K562 (cell line): ENCODE measurements around the gene PRMT7. TPM values are rescaled to one million over a fixed set of nuclear protein-coding genes. Genes with fewer than 3 reads are reported as not detected.

Experiments used
- BDP1 ChIP-seq: IDR thresholded peaks from 3 replicates; pipeline ENCODE4 v1.6.1; 2011; ENCODE audit not compliant: insufficient read length, insufficient read depth
- CHD2 ChIP-seq: IDR thresholded peaks from 2 replicates; pipeline ENCODE4 v1.6.1; 2011; ENCODE audit warnings: low read depth, low read length
- DIDO1 ChIP-seq: fragments of 450-650 bp; IDR thresholded peaks from 2 replicates; pipeline ENCODE4 v1.6.1; 2016; ENCODE audit warnings: low read depth, missing biosample characterization, missing genetic modification characterization
- NCOR1 ChIP-seq: fragments of 450-650 bp; IDR thresholded peaks from 2 replicates; pipeline ENCODE4 v1.6.1; 2016; ENCODE audit warnings: mild to moderate bottlenecking, moderate library complexity
- NRF1 ChIP-seq, 2 experiments: fragments of 450-650 bp; IDR thresholded peaks in 1 of 2; conservative IDR thresholded peaks in 1 of 2; 2 replicates each; pipeline ENCODE4 v1.6.1; 2014; ENCODE audit warnings: mild to moderate bottlenecking in 2 of 2
- SIRT6 ChIP-seq: IDR thresholded peaks from one replicate; pipeline ENCODE4 v1.6.1; 2012; ENCODE audit warnings: low read depth, mild to moderate bottlenecking, control low read depth, inconsistent platforms, low read length, moderate library complexity
- XRCC4 ChIP-seq: IDR thresholded peaks from one replicate; pipeline ENCODE4 v1.6.1; 2011; ENCODE audit not compliant: insufficient read depth, insufficient read length; ENCODE audit errors: extremely low read depth
- ZNF695 ChIP-seq: fragments of 450-650 bp; formaldehyde crosslinking; IDR thresholded peaks from 2 replicates; pipeline ENCODE4 v1.4.0; 2020; ENCODE audit warnings: mild to moderate bottlenecking, moderate library complexity
- polyA plus RNA-seq, 8 experiments: library from polyadenylated mRNA; depleted of rRNA in 4 of 8; stranded (reverse) in 5 of 8; unstranded in 3 of 8; fragments of >200 nt; fragmentation: Nextera tagmentation in 2 of 8; fragmentation: Illumina TruSeq in 1 of 8; extraction: Ambion mirVana in 2 of 8; extraction: Trizol in 1 of 8; gene quantifications; 2 replicates each; pipeline versions ENCODE4 v1.2.1 to v1.2.3, GENCODE V29; 2011 to 2014; ENCODE audit warnings: inconsistent platforms in 1 of 8, missing spikeins in 1 of 8
- total RNA-seq, 7 experiments: library from RNA; depleted of rRNA in 6 of 7; stranded (reverse); fragments of >200 nt in 6 of 7; fragmentation: Illumina TruSeq in 2 of 7; extraction: Trizol in 2 of 7; gene quantifications; 2 replicates each; pipeline versions ENCODE4 v1.2.1 to v1.2.3, GENCODE V29; 2011 to 2021; ENCODE audit warnings: low replicate concordance in 1 of 7
- TF ChIP-seq, protein P1 (sequence below): fragments of 250-450 bp; sonication (Bioruptor Pico); IDR thresholded peaks from 2 replicates; pipeline ENCODE4 v1.4.0; 2020; ENCODE audit warnings: mild to moderate bottlenecking, moderate library complexity
- TF ChIP-seq, protein P2 (sequence below): fragments of 250-450 bp; sonication (Bioruptor Pico); IDR thresholded peaks from 2 replicates; pipeline ENCODE4 v1.5.0; 2021; ENCODE audit warnings: mild to moderate bottlenecking, moderate library complexity
- TF ChIP-seq, protein P3 (sequence below), 2 experiments: fragments of 450-650 bp; IDR thresholded peaks; 2 replicates each; pipeline ENCODE4 v1.6.1; 2016
- TF ChIP-seq, protein P4 (sequence below): fragments of 450-650 bp; IDR thresholded peaks from one replicate; pipeline ENCODE4 v1.6.1; 2018; ENCODE audit warnings: mild to moderate bottlenecking, moderate library complexity; ENCODE audit not compliant: partially characterized antibody
- TF ChIP-seq, protein P5 (sequence below): fragments of 450-650 bp; formaldehyde crosslinking; IDR thresholded peaks from 2 replicates; pipeline ENCODE4 v1.4.0; 2022; ENCODE audit warnings: missing genetic modification characterization

Gene PRMT7
- total and polyA plus RNA-seq, 9 of the 15 experiments (the other 6 are each of a cell fraction or from before 2014, with no cell fraction given): 6.4 to 88.8 (median 73.1) TPM

DNA sequence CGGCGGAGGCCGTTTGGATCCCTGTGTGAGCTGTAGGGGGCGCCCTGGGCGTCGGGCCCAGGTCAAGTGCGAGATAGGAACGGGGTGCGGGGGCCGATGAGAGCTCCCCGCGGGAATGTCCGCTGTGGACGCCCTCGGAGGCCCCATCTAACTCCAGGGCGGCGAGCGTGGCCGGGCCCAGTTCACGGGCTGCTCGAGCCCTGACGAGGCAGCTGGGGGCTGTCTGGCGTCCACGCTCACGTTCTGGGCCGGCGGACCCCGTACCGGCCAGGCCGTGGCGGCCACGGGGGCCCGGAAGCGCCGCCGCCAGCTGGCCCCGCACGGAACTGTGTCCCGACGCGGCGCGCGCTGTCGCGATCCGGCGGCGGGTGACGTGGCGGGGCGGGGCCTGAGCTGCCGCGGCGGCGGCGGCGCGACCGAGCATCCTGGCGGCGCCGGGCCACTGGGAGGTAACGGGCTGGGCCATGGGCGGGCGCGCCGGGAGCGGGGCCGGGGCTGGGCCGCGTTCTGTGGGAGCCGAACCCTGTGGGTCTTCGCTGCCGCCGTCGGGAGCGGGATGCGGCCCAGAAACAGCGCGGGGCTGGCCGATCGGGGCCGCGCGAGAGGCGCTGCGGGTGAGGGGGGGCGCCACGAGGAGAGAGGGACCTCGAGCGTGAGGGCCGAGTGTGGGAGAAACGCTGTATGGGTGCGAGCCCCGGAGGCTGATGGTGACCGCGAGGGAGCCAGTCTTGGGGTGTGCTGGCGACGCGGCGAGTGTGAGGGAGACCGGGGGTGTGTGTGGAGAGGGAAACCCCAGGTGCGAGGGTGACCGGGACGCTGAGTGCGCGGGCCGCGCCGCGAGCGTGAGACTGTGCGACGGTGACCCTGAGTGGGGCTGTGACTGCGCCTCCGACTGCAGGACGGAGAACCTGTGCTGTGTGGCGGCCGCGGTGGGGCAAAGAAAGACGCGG, 46.4 kb upstream of the PRMT7 start, which contains the start of gene SLC7A6 (continued):
- TF ChIP-seq, protein P1, sequence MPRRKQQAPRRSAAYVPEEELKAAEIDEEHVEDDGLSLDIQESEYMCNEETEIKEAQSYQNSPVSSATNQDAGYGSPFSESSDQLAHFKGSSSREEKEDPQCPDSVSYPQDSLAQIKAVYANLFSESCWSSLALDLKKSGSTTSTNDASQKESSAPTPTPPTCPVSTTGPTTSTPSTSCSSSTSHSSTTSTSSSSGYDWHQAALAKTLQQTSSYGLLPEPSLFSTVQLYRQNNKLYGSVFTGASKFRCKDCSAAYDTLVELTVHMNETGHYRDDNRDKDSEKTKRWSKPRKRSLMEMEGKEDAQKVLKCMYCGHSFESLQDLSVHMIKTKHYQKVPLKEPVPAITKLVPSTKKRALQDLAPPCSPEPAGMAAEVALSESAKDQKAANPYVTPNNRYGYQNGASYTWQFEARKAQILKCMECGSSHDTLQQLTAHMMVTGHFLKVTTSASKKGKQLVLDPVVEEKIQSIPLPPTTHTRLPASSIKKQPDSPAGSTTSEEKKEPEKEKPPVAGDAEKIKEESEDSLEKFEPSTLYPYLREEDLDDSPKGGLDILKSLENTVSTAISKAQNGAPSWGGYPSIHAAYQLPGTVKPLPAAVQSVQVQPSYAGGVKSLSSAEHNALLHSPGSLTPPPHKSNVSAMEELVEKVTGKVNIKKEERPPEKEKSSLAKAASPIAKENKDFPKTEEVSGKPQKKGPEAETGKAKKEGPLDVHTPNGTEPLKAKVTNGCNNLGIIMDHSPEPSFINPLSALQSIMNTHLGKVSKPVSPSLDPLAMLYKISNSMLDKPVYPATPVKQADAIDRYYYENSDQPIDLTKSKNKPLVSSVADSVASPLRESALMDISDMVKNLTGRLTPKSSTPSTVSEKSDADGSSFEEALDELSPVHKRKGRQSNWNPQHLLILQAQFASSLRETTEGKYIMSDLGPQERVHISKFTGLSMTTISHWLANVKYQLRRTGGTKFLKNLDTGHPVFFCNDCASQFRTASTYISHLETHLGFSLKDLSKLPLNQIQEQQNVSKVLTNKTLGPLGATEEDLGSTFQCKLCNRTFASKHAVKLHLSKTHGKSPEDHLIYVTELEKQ: no peak
- TF ChIP-seq ZNF695 (no peak), NRF1 (conservative IDR thresholded peaks at IDR 0.05 in 1 of 2, IDR thresholded peaks at IDR 0.05 in 1 of 2) (peak; percentile 69 to 74), CHD2 (0 out of 2 replicates have a peak, but pooled peaks have one; percentile 5), NCOR1 (peak; percentile 39; the same call in 1 of the 2 replicates), SIRT6 (no peak), XRCC4 (no peak), BDP1 (no peak), DIDO1 (tag) (no peak)
- TF ChIP-seq, protein P2, sequence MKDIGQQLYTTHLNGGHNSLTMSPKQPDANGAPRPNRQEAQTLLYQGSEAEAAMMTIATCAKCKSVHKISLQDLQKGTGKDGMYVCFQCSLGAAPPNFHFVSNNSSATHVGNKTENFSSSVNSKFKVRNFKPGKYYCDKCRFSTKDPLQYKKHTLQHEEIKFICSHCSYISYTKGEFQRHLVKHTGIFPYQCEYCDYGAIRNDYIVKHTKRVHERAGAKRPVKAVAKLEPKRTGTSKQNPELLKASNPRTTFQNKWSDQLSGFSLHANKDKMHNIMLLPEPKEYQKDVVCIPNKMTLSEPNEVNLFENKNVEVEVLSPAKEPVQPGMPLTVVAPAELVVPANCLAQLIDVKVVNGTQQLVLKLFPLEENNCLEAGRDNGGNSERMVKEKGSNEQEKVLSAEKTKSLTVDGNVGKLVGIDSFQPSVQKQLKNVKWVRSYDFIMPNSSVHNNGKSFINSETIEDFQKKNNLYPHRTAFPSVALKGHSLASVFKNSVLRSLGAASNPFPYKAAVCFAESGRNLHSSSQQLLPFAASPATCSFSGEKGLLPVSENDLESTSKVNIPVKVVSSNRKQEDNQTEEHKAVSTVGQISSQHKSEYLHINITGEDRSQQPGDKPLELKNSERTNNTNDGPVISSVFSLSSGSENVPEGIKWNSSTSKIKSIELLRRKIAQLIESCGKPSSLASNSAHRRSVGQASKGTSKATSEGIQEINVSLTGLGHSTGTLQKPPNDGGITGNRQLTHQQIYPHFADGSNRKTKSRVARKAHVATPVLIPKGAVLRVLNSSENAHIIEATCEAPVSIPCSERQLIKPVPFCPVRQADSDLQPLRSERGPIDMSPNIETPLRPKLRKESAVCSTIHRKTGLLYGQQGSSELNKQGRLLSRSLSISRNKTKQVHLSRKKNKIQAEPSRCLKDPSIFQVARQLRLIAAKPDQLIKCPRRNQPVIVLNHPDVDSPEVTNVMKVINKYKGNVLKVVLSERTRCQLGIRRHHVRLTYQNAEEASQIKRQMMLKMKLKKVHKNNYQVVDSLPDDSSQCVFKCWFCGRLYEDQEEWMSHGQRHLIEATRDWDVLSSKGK (CRISPR knock-in tag): no peak
- TF ChIP-seq, protein P3, sequence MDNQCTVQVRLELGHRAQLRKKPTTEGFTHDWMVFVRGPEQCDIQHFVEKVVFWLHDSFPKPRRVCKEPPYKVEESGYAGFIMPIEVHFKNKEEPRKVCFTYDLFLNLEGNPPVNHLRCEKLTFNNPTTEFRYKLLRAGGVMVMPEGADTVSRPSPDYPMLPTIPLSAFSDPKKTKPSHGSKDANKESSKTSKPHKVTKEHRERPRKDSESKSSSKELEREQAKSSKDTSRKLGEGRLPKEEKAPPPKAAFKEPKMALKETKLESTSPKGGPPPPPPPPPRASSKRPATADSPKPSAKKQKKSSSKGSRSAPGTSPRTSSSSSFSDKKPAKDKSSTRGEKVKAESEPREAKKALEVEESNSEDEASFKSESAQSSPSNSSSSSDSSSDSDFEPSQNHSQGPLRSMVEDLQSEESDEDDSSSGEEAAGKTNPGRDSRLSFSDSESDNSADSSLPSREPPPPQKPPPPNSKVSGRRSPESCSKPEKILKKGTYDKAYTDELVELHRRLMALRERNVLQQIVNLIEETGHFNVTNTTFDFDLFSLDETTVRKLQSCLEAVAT (IDR thresholded peaks at IDR 0.05): no peak
- TF ChIP-seq, protein P4, sequence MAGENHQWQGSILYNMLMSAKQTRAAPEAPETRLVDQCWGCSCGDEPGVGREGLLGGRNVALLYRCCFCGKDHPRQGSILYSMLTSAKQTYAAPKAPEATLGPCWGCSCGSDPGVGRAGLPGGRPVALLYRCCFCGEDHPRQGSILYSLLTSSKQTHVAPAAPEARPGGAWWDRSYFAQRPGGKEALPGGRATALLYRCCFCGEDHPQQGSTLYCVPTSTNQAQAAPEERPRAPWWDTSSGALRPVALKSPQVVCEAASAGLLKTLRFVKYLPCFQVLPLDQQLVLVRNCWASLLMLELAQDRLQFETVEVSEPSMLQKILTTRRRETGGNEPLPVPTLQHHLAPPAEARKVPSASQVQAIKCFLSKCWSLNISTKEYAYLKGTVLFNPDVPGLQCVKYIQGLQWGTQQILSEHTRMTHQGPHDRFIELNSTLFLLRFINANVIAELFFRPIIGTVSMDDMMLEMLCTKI: no peak
- TF ChIP-seq, protein P5, sequence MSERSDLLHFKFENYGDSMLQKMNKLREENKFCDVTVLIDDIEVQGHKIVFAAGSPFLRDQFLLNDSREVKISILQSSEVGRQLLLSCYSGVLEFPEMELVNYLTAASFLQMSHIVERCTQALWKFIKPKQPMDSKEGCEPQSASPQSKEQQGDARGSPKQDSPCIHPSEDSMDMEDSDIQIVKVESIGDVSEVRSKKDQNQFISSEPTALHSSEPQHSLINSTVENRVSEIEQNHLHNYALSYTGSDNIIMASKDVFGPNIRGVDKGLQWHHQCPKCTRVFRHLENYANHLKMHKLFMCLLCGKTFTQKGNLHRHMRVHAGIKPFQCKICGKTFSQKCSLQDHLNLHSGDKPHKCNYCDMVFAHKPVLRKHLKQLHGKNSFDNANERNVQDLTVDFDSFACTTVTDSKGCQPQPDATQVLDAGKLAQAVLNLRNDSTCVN (CRISPR knock-in tag): no peak
